SK-MEL-5 (cell line): ENCODE data around the gene UBTD2. TPM values are rescaled to one million over a fixed set of nuclear protein-coding genes. Genes with fewer than 3 reads are reported as not detected.

Experiments
- DNase-seq: peaks from one replicate; pipeline ENCODE4 v3.0.0-alpha.2; 2016; ENCODE audit warnings: low read depth, low spot score
- in situ Hi-C: cut with HindIII; loops from 2 replicates; pipeline ENCODE4 v1.10.0; 2016; ENCODE audit warnings: low sequenced_read_pairs, high pct_unique_total_duplicates, low pct_unique_long_range_greater_than_20kb
- total RNA-seq: library from RNA; depleted of rRNA; stranded (reverse); fragments of >200 nt; shearing (Covaris generic); gene quantifications from 2 replicates; pipeline ENCODE4 v1.2.3, GENCODE V29; 2014

UBTD2 gene
- total RNA-seq, 1 experiment from 2014 or later = 18.3 TPM

DNA sequence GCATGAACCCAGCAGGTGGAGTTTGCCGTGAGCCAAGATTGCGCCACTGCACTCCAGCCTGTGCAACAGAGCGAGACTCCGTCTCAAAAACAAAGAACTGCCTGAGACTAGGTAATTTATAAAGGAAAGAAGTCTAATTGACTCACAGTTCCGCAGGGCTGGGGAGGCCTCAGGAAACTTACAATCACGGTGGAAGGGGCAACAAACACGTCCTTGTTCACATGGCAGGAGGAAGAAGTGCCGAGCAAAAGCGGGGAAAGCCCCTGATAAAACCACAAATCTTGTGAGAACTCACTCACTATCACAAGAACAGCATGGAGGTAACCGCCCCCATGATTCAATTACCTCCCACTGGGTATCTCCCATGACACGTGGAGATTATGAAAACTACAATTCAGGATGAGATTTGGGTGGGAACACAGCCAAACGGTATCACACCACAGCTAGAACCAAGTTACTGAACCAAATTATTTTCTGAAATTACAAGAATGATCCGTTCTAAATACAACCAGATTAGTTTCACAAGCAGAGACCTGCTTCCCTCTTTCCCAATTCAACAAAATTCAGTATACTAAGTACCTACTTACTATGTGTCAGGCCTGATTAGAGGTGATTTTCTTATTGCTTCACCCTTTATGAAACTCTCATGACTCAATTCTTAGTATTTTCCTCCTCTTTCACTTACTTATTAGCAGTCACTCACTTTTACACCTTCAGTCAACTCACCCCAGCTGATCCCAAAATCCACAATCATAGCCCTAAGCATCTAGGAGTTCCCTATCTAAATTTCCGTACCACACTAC is 8.4 kb downstream of the UBTD2 start:
- peak; percentile 95 for DNase-seq
- in situ Hi-C loops = loop anchor here (25.0 kb wide), 1 partner anchor 188 kb away; no protein-coding TSS in a partner anchor

DNA sequence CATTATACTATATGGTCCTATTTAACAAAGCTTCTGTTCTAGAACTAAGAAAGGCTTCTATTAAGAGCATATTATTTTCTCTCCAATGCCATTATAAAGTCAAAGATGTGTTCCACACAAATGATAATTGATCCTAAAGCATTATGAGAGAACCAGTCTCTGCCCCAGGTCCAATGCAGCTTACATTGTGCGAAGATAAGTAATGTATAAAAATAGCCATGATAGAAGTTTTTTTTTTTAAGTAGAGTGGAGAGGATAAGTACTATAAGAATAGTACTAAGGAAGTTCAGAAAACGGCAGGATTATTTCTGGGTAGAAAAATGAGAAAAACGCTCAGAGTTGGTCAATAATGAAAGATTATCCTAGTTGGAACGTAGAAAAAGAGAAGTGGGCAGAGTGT is 15.6 kb downstream of the UBTD2 start:
- in situ Hi-C loops = no loop called here
- DNase-seq = no peak

- DNase-seq = no peak
- in situ Hi-C loops = no loop called here
Observed at GRCh38 chr5:172266676-172267092, 16.9 kb downstream of the UBTD2 start.

DNA sequence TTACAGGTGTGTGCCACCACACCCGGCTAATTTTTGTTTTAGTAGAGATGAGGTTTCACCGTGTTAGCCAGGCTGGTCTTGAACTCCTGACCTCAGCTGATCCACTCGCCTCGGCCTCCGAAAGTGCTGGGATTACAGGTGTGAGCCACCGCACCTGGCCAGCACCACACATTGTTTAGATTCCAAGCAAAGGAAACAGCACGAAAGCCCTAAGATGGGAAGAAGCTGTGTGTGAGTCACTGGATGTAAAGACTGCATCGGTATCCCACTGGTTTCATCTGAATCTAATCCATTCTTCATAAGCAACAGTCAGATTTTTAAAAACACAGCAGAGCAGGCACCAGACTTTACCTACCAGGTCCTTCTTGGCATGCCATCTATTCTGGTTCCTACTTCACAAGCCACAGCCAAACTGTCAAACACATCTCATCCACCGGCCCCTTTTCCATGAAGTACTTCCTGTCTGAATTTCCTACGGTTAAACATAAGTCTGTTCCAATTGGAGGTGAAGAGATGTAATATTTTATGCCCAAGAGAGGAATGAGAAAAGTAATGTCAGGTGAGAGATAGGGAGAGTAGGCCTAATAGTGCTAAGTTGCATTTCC is 17.4 kb downstream of the UBTD2 start:
- DNase-seq = no peak
- in situ Hi-C loops = no loop called here

- DNase-seq = no peak
- in situ Hi-C loops = no loop called here
Observed at GRCh38 chr5:172264815-172265395, 18.7 kb downstream of the UBTD2 start.

GRCh38 chr5:172255444-172255843 is 28.1 kb downstream of the UBTD2 start:
- in situ Hi-C loops = no loop called here
- DNase-seq = no peak

- no peak for DNase-seq
- in situ Hi-C loops = no loop called here
Observed at GRCh38 chr5:172252501-172252900, 31.1 kb downstream of the UBTD2 start.

- in situ Hi-C loops = no loop called here
- no peak for DNase-seq
Observed at GRCh38 chr5:172251419-172251818, 32.1 kb downstream of the UBTD2 start.

- DNase-seq = no peak
- in situ Hi-C loops = no loop called here
Observed at GRCh38 chr5:172248637-172249036, 34.9 kb downstream of the UBTD2 start.

GRCh38 chr5:172245703-172246125 is 37.9 kb downstream of the UBTD2 start:
- in situ Hi-C loops = no loop called here
- no peak for DNase-seq

DNA sequence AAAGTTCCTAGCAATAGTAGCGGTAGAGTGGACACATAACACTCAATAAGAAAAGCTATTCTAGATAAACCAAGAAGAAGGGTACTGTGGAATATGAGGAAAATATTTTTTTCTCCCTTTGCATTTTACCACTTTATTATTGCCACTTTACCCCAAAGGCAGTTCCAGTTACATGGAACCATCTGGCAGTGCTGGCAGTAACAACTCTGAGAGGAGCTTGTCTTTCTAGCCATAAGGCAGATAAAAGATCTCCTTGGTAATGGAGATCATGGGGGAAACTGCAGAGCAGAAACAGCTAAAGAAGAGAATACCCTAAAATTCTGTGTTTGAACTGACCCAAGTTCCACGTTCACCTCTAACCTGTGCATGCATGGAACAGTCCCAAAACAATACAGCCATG is 38.5 kb downstream of the UBTD2 start:
- DNase-seq = no peak
- in situ Hi-C loops = no loop called here

GRCh38 chr5:172243302-172243701 is 40.3 kb downstream of the UBTD2 start:
- DNase-seq = no peak
- in situ Hi-C loops = no loop called here

- in situ Hi-C loops = no loop called here
- no peak for DNase-seq
Observed at GRCh38 chr5:172238334-172238733, 45.2 kb downstream of the UBTD2 start.

DNA sequence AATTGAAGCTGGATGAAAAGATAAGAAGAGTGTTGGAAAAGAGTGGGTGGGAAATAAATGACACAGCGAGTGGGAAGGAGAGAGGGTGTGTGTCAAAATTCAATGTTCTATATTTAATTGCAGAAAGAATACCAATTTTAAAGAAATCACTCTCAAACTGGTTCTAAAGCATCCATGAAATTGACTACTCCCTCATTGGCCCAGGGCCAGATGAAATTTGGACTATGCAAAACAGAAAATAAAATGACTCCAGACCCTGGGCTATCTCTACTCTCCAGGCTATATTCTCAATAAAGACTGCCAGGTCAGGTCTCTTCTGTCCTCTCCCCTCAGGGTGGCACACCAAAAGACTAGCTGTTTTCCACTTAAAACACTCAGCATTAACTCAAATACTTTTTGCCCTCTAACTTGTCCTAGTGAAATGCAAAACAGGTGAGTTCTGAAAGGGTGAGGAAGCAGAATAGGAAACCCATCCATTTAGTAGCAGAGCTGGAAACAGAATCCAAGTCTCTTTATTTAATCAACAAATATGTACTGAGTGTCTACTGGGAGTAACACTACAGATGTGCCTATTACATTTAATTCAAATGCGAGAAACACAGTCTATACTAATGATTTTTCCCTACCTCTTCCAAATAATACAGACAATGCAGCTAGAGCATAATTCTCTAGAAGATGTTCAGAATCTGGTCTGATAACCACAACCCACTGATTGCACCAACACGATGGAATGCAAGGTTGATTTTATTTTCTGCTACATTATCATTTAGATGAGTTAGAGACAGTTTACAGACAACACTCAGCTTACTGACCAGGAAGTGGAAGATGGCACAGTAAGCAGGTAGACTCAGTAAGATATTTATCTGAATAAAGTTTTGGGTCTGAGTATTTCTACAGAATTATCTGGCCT is 47.5 kb downstream of the UBTD2 start:
- in situ Hi-C loops = no loop called here

DNA sequence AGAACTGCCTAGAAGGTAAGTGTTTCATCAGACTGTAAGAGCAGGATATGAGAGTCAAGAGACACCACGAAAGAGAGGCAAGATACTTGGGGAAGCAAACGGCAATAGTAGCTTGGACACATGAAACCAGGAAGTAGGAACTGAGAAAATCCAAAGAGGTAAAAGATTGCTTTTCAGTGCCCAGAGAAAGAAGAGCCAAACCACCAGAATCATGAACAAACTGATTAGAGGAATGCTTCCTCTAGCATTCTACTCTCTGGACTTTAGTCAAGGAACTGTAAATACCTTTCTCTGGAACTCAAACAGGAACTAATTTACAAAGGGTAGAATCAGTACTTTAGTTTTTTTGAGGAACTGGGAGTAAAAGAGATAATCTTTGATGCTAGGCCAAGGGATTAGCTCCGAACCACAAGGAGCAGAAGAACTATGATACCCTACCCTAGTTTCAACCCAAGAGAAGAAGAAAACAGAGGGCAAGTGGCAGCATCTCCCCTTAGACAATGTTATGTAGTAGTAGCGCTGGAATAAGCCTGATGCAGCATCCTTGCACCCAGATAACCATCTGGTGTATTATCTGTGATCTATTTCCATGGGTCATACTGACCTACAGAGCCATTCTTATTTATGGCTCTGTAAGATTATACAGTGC is 48.3 kb downstream of the UBTD2 start:
- in situ Hi-C loops = no loop called here
- DNase-seq = peak; percentile 16

More for the DNA sequence above, 47.5 kb downstream of the UBTD2 start:
- DNase-seq = no peak

DNA sequence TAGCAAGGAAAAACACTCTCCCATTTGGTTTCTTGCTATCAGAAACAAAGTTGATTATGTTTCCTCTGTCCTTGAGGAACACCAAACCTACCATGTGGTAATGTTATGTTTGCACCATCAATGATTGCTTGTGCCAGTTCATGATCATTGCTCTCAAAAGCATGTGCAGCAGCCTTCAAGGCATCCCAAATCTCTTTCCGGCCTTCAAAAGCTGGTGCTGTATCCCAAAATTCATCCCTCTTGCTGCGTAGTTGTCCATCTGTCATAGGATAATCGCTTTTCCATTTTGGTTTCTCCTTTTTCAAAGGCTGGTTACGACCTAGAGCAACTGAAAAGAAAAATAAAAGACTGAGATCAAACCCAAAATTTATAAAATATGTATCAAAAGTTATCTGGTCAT is 49.5 kb downstream of the UBTD2 start:
- in situ Hi-C loops = no loop called here
- no peak for DNase-seq

DNA sequence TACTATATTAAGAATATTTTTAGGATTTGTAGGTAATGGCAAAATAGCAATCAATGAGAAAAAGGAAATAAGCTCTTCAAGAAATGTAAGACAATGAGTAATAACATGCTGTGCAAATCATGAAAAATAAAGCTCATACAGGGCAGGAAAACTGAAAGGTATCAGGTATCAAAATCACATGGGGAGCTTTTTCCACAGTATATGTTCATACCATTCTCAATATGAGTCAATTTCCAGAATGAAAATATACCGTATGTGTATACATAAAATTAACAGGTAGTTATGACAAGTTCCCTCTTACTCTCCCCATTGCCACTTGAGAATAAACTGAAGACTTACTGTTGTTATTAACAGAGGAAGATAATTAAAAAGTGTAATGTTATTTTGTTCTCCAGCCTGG is 53.7 kb downstream of the UBTD2 start:
- in situ Hi-C loops = no loop called here
- no peak for DNase-seq
